Measurements from ENCODE around the gene KRT10. TPM values are rescaled to one million over a fixed set of nuclear protein-coding genes. Genes with fewer than 3 reads are reported as not detected.
A peak's percentile ranks its signal among the peaks of the same experiment; 100 is the strongest.

KRT10 gene
- total and polyA plus RNA-seq, 9 of the 15 experiments (the other 6 are each of a cell fraction or from before 2014, with no cell fraction given) = 47.0 to 179 (median 76.2) TPM

- Histone ChIP-seq H2AFZ (ENCODE audit: low read depth, low read length) (peak overlapping the region; percentile 48), H3K27me3 (ENCODE audit: control insufficient read depth in 2 of 2, insufficient read depth in 2 of 2, low read length in 2 of 2) (no peaks in the 10 kb centered on the region), H3K4me1 (replicated peaks in 1 of 2; ENCODE audit: control insufficient read depth in 2 of 2, insufficient read depth in 2 of 2, low read length in 2 of 2) (peaks cover 12 to 49% of the 10 kb centered on the region in 2 experiments), H3K9me3 (replicated peaks; ENCODE audit: control insufficient read depth, insufficient read depth, low read depth, low read length) (no peaks in the 10 kb centered on the region), H3K27ac (ENCODE audit: extremely low read depth, low read depth, low read length) (peak overlapping the region; percentile 39; the same call in 1 of the 3 replicates), H3K4me2 (ENCODE audit: insufficient read depth, low read length) (no peak overlapping the region), H3K9me1 (ENCODE audit: control insufficient read depth, insufficient read depth, low read length) (peaks cover 2% of the 10 kb centered on the region), H4K20me1 (replicated peaks; ENCODE audit: control insufficient read depth, insufficient read depth, low read length) (no peaks in the 10 kb centered on the region), H3K36me3 (ENCODE audit: control insufficient read depth, insufficient read depth, low read length) (no peaks in the 10 kb centered on the region), H3K9ac (ENCODE audit: insufficient read depth in 1 of 2, low read depth in 2 of 2, low read length in 2 of 2) (no peak overlapping the region), H3K4me3 (no peak overlapping the region), H3K79me2 (ENCODE audit: control insufficient read depth, insufficient read depth, low read length) (no peaks in the 10 kb centered on the region)
- ATAC-seq = peak; percentile 24; the same call in 2 of the 3 replicates
- intact Hi-C loops (cut with micrococcal nuclease) = no loop called here
- TF ChIP-seq HMBOX1 (IDR thresholded peaks at IDR 0.05) (peak; percentile 37; the same call in 1 of the 2 replicates), ZNF445 (CRISPR knock-in tag; IDR thresholded peaks at IDR 0.05; ENCODE audit: low read depth) (no peak)
- FAIRE-seq = no peak
- ChIA-PET CTCF (ENCODE audit: low intra/inter-chr PET ratio) (interaction anchor here (0.7 kb wide), 1 partner anchor 819 kb away, joined by 3 read pairs; no protein-coding TSS in a partner anchor), POLR2A (interaction anchor here (0.6 to 3.0 kb wide), 8 partner anchors 9 to 673 kb away, joined by 3 to 12 read pairs (median 4); no protein-coding TSS in a partner anchor)
- 51% methylated on average over 3 of the region's 3 CpGs for WGBS (ENCODE audit: insufficient coverage, low coverage, missing lambda C conversion rate)
- in situ Hi-C loops (cut with MboI) = no loop called here
- DNase-seq (ENCODE audit: extremely low read depth in 1 of 4, low spot score in 3 of 4) = no peak
- no TSS peak for BruUV-seq (replicated peaks)
These were observed 20.8 kb upstream of the KRT10 start for GRCh38 chr17:40843242-40843641.

GRCh38 chr17:40841246-40841645, 18.8 kb upstream of the KRT10 start:
- H3K27ac ChIP-seq (ENCODE audit: extremely low read depth, low read depth, low read length) = no peak overlapping the region; the same call in 2 of the 3 replicates
- CTCF ChIA-PET (ENCODE audit: low intra/inter-chr PET ratio) = no interaction called here
- H3K4me1 ChIP-seq (replicated peaks in 1 of 2; ENCODE audit: control insufficient read depth in 2 of 2, insufficient read depth in 2 of 2, low read length in 2 of 2) = peaks cover 12 to 49% of the 10 kb centered on the region in 2 experiments
- FAIRE-seq (peak; percentile 73), ATAC-seq (peak; percentile 90), DNase-seq (ENCODE audit: extremely low read depth in 1 of 4, low spot score in 3 of 4) (peak; percentile 27 to 66 (median 51))
- H3K9ac ChIP-seq (ENCODE audit: insufficient read depth in 1 of 2, low read depth in 2 of 2, low read length in 2 of 2) = no peak overlapping the region
- H2AFZ ChIP-seq (ENCODE audit: low read depth, low read length) = peak overlapping the region; percentile 75
- no peak overlapping the region; the same call in 1 of the 2 replicates for H3K4me2 ChIP-seq (ENCODE audit: insufficient read depth, low read length)
- no peaks in the 10 kb centered on the region for H4K20me1 ChIP-seq (replicated peaks; ENCODE audit: control insufficient read depth, insufficient read depth, low read length)
- POLR2A ChIA-PET = interaction anchor here (0.6 to 3.0 kb wide), 3 partner anchors 12 to 49 kb away, joined by 3 to 12 read pairs (median 4); no protein-coding TSS in a partner anchor
- no peaks in the 10 kb centered on the region for H3K9me3 ChIP-seq (replicated peaks; ENCODE audit: control insufficient read depth, insufficient read depth, low read depth, low read length)
- H3K4me3 ChIP-seq = no peak overlapping the region
- no peaks in the 10 kb centered on the region for H3K36me3 ChIP-seq (ENCODE audit: control insufficient read depth, insufficient read depth, low read length)
- no TSS peak for BruUV-seq (replicated peaks)
- intact Hi-C loops (cut with micrococcal nuclease) = no loop called here
- H3K9me1 ChIP-seq (ENCODE audit: control insufficient read depth, insufficient read depth, low read length) = peaks cover 2% of the 10 kb centered on the region
- WGBS (ENCODE audit: insufficient coverage, low coverage, missing lambda C conversion rate) = 7% methylated on average over 3 of the region's 3 CpGs
- no peaks in the 10 kb centered on the region for H3K27me3 ChIP-seq (ENCODE audit: control insufficient read depth in 2 of 2, insufficient read depth in 2 of 2, low read length in 2 of 2)
- in situ Hi-C loops (cut with MboI) = no loop called here
- TF ChIP-seq HMGN3 (IDR thresholded peaks at IDR 0.05; ENCODE audit: borderline replicate concordance, extremely low read depth, insufficient read length, low read depth, low read length) (no peak), CTCF (IDR thresholded peaks at IDR 0.05 in 2 of 3, conservative IDR thresholded peaks at IDR 0.05 in 1 of 3; ENCODE audit: insufficient read depth in 2 of 3, low read depth in 1 of 3, low read length in 3 of 3) (0 out of 6 replicates have a peak, but pooled peaks of 1 of the 3 experiments have one; percentile 6), BRF2 (IDR thresholded peaks at IDR 0.05; ENCODE audit: borderline replicate concordance, insufficient read depth, insufficient read length) (no peak), ZKSCAN1 (IDR thresholded peaks at IDR 0.05; ENCODE audit: low read depth, low read length) (peak; percentile 70; the same call in 1 of the 2 replicates), MAZ (CRISPR knock-in tag; conservative IDR thresholded peaks at IDR 0.05 in 1 of 2, IDR thresholded peaks at IDR 0.05 in 1 of 2) (0 out of 4 replicates have a peak, but pooled peaks of 1 of the 2 experiments have one; percentile 5), GATAD2B (IDR thresholded peaks at IDR 0.05; ENCODE audit: borderline replicate concordance) (no peak)
- H3K79me2 ChIP-seq (ENCODE audit: control insufficient read depth, insufficient read depth, low read length) = no peaks in the 10 kb centered on the region
